ENCODE results near the gene LRRC52. TPM values are rescaled to one million over a fixed set of nuclear protein-coding genes. Genes with fewer than 3 reads are reported as not detected.
"Not testable (repeated sequence)": the region's sequence is repeated elsewhere in the genome, so short reads cannot be mapped to it uniquely, and the experiment has no call there.

Gene LRRC52
- polyA plus RNA-seq, 1 experiment, result not detected

GRCh38 chr1:165603810-165604209 is 60.0 kb downstream of the LRRC52 start:
- Histone ChIP-seq H3K27ac (ENCODE audit: low read depth, low read length) (no peak overlapping the region), H3K4me3 (ENCODE audit: low read depth, low read length) (no peak overlapping the region), H3K9me3 (ENCODE audit: control insufficient read depth, insufficient read depth, low read length) (no peaks in the 10 kb centered on the region), H3K27me3 (ENCODE audit: control insufficient read depth, insufficient read depth, low read length) (peaks cover 3% of the 10 kb centered on the region)
- no peak for DNase-seq (ENCODE audit: low read depth, low spot score)
- ChIA-PET CTCF (interaction anchor here (2.1 kb wide), 1 partner anchor 12 kb away, joined by 11 read pairs; no protein-coding TSS in a partner anchor), POLR2A (no interaction called here)
- no peak for TF ChIP-seq CTCF (IDR thresholded peaks at IDR 0.05; ENCODE audit: low read depth, low read length)

- no peak for DNase-seq (ENCODE audit: low read depth, low spot score)
- ChIA-PET CTCF (interaction anchor here (1.5 kb wide), 1 partner anchor 13 kb away, joined by 3 read pairs; no protein-coding TSS in a partner anchor), POLR2A (no interaction called here)
- Histone ChIP-seq H3K4me3 (ENCODE audit: low read depth, low read length) (no peak overlapping the region), H3K27me3 (ENCODE audit: control insufficient read depth, insufficient read depth, low read length) (peaks cover 3% of the 10 kb centered on the region), H3K27ac (ENCODE audit: low read depth, low read length) (no peak overlapping the region), H3K9me3 (ENCODE audit: control insufficient read depth, insufficient read depth, low read length) (no peaks in the 10 kb centered on the region)
- TF ChIP-seq CTCF (IDR thresholded peaks at IDR 0.05; ENCODE audit: low read depth, low read length), result no peak
These were observed 61.4 kb downstream of the LRRC52 start for GRCh38 chr1:165605246-165605645.

GRCh38 chr1:165606676-165607075 is 62.9 kb downstream of the LRRC52 start:
- CTCF ChIA-PET; POLR2A ChIA-PET; H3K9me3 ChIP-seq (ENCODE audit: control insufficient read depth, insufficient read depth, low read length); DNase-seq (ENCODE audit: low read depth, low spot score); H3K27me3 ChIP-seq (ENCODE audit: control insufficient read depth, insufficient read depth, low read length); H3K4me3 ChIP-seq (ENCODE audit: low read depth, low read length); H3K27ac ChIP-seq (ENCODE audit: low read depth, low read length): not testable (repeated sequence)

- CTCF ChIA-PET, result interaction anchor here (0.9 kb wide), 1 partner anchor 12 kb away, joined by 3 read pairs; no protein-coding TSS in a partner anchor
- H3K27ac ChIP-seq (ENCODE audit: low read depth, low read length), result no peak overlapping the region
- no peak for TF ChIP-seq CTCF (IDR thresholded peaks at IDR 0.05; ENCODE audit: low read depth, low read length)
- DNase-seq (ENCODE audit: low read depth, low spot score), result no peak
- POLR2A ChIA-PET, result no interaction called here
- no peaks in the 10 kb centered on the region for H3K9me3 ChIP-seq (ENCODE audit: control insufficient read depth, insufficient read depth, low read length)
- H3K27me3 ChIP-seq (ENCODE audit: control insufficient read depth, insufficient read depth, low read length), result peaks cover 5% of the 10 kb centered on the region
- H3K4me3 ChIP-seq (ENCODE audit: low read depth, low read length), result no peak overlapping the region
These were observed 67.1 kb downstream of the LRRC52 start for GRCh38 chr1:165610866-165611265.

GRCh38 chr1:165612062-165612461 is 68.3 kb downstream of the LRRC52 start:
- no peak for DNase-seq (ENCODE audit: low read depth, low spot score)
- CTCF ChIA-PET, result no interaction called here
- H3K4me3 ChIP-seq (ENCODE audit: low read depth, low read length), result no peak overlapping the region
- POLR2A ChIA-PET, result no interaction called here
- H3K27me3 ChIP-seq (ENCODE audit: control insufficient read depth, insufficient read depth, low read length), result peaks cover 2% of the 10 kb centered on the region
- H3K27ac ChIP-seq (ENCODE audit: low read depth, low read length), result no peak overlapping the region
- no peaks in the 10 kb centered on the region for H3K9me3 ChIP-seq (ENCODE audit: control insufficient read depth, insufficient read depth, low read length)
- no peak for TF ChIP-seq CTCF (IDR thresholded peaks at IDR 0.05; ENCODE audit: low read depth, low read length)

Other genes with a start within 250 kb of the LRRC52 start
- not detected in 2 replicates for gene LMX1A, start 187.3 kb upstream of the LRRC52 start, polyA plus RNA-seq (2011; rRNA removed)
- not detected in 2 replicates for gene RXRG, start 98.9 kb upstream of the LRRC52 start, polyA plus RNA-seq (2011; rRNA removed)
- 242 and 252 TPM in 2 replicates for gene MGST3, start 87.2 kb downstream of the LRRC52 start, polyA plus RNA-seq (2011; rRNA removed)
- 94.3 and 149 TPM in 2 replicates for gene ALDH9A1, start 154.6 kb downstream of the LRRC52 start, polyA plus RNA-seq (2011; rRNA removed)
- gene TMCO1, start 224.9 kb downstream of the LRRC52 start, polyA plus RNA-seq (2011; rRNA removed), result 188 and 200 TPM in 2 replicates